ENCODE measurements around the gene PRKAR1B.
A peak's percentile ranks its signal among the peaks of the same experiment; 100 is the strongest.

PRKAR1B gene

DNA sequence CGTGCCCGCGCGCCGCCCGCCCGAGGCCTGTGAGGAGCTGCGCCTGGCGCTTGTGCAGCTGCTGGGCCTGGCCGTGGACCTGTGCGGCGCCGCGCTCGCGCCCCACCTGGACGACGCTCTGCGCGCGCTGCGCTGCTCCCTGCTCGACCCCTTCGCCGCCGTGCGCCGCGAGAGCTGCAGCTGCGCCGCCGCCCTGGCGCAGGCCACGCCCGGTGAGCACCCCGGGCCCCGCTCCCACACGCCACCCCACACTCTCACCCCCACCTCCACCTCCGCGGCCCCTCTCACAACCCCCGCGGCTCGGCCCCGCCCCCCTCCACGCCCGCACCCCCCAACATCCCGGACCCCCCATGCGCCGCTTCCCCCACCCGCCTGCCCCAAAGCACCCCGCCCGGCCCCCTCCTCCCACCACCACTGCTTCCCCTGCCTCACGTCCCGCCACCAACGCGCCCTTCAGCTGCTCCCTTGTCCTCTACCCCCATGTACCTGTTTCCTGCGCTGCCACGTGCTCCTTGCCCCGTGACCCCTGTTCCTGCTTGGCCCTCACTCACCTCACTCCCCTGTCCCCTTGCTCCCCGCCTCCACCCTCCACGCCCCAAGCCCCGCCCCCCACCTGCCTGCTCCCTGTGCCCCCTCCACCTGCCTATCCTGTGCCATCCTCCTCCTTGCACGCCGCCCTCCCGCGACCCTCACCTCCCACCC, at the start of gene PRKAR1B:
TSS of gene PRKAR1B (minus strand) at position 178 of the 702 bp plus-strand sequence. CDS start 15,776 bp downstream, outside the sequence.
- DNase-seq, result no peak

DNA sequence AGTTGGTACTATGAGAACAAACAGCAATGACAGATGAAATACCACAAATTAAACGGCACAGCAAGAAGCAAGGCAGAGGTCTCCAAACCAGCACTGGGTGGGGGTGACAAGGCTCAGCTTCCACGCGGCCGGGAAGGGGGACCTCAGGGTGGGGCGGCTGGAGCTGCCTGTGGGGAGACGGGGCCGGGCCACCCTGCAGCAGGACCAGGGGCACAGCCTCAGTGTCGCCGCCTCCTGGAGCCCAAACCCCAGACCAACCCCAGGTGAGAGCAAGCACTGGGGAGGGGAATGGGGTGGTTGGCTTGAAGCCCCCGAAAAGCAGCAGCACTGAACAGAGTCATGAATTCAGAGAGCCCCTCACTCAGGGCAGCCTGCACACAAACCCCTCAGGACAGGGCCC, 49.3 kb upstream of the PRKAR1B start:
- no peak for DNase-seq

DNA sequence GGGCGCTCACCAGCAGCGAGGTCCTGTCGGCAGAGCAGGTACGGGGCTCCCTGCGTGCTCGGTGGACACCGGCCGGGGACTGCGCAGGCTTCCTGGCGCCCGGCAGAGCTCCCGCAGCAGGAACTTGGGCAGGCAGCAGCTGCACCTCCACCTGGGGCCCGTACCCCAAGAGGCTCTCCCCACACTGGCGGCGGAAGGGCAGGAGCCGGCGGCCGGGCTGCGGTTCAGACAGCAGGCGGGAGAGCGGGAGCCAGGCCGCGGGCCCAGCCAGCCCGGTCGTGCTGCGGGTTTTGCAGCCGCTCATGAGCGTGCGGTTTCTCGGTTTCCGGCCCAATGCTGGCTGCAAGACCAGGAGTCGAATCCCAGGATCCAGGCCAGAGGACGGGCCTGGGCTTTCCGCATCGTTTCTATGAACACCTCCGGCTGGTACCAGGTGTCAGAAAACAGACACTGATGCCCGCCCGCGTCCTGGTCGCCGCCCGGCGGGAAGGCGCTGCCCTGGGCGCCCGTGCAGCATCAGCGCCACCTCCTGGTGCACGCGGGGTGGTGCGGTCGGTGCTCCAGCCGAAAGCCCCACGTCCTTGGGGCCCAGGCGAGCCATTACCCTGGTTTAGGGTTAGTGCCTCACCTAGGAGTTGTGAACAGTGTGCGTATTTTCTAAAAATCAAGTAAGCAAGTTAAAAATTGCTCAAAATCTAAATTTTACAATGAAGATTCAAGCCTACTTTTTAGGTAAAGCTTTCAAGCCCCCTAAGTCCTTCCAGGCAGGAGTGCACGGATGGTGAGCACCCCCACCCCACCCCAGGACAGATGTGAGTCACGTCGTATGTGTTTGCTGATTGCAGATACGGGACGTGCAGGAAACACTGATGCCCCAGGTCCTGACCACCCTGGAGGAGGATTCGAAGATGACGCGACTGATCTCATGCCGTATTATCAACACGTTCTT, 47.4 kb upstream of the PRKAR1B start:
- DNase-seq, result no peak

DNA sequence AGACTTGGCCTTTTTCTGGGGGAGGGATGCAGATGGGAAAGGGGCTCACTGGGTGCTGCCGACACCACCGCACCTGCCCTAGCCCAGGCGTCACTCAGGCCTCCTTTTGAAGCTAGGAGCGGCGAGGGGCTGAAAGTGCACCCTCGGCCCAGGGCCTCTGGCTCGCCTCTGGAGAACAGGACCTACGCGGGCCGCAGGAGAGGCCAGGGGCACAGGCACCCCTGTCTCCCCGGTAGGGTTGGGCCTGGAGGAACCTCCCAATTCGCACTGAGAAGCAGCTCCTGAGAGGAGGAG, 46.5 kb upstream of the PRKAR1B start:
- DNase-seq, result no peak

DNA sequence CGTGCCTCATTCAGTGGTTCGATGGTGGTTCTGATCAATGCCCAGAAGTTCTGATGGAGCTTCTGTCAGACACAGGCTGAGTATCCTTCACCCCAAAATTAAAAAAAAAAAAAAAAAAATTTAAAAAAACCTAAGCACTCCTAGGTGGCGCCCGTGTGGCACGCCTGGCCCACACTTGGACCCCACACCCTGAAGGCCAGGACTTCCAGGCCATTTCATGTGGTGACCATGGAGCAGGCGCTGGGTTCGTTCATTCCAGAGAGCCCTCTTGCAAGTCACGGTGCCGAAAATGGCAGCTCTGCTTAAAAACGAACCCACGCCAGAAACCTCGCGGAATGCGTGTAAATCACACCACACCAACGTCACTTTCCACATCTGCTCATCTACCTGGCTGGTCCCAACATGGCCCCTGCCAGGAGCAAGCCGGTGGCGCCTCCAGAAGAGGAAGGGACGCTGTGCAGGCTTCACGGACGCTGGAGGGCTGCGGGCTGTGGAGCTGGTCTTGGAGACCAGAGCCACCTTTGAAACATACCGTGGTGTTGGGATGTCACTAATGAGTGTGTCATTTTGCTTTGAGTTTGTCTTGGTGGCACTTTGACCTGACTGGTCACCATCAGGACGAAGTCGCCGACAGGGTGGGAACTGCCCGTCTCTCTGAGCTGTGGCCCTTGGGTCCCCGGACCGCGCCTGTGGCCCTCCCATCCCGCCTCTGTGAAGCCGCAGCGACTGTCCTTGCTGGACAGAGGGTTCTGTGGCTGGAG, 46.0 kb upstream of the PRKAR1B start:
- no peak for DNase-seq

DNA sequence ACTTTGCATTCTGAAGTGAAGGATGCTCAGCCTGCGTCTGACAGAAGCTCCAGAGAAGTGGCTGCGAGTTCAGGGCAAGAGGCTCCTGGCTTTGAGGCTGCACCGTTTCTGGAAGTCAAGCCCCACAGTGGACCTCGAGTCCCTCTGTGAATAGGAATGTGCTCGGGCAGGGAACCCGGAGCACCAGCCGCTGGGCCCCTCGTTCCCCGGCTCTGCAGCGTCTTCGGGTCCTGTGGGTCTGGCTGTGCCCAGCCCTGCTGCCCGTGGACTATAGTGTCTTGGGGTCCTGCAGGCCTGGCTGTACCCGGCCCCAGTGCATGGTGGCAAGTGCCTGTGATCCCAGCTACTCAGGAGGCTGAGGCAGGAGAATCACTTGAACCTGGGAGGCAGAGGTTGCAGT, 45.3 kb upstream of the PRKAR1B start:
- no peak for DNase-seq

DNA sequence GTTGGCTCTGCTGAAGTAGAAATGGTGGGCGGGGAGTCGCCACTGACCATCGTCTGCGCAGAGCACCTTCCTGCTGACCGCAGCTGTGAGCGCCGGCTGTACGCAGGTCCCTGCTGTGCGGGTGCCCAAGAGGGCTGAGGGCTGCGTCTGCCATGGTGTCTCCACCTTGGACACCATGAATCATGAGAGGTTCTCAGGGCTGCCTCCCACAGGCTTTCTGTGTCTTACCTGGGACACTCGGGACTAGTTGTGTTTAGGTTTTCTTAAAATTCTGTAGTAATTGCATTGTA, 44.9 kb upstream of the PRKAR1B start:
- no peak for DNase-seq

DNA sequence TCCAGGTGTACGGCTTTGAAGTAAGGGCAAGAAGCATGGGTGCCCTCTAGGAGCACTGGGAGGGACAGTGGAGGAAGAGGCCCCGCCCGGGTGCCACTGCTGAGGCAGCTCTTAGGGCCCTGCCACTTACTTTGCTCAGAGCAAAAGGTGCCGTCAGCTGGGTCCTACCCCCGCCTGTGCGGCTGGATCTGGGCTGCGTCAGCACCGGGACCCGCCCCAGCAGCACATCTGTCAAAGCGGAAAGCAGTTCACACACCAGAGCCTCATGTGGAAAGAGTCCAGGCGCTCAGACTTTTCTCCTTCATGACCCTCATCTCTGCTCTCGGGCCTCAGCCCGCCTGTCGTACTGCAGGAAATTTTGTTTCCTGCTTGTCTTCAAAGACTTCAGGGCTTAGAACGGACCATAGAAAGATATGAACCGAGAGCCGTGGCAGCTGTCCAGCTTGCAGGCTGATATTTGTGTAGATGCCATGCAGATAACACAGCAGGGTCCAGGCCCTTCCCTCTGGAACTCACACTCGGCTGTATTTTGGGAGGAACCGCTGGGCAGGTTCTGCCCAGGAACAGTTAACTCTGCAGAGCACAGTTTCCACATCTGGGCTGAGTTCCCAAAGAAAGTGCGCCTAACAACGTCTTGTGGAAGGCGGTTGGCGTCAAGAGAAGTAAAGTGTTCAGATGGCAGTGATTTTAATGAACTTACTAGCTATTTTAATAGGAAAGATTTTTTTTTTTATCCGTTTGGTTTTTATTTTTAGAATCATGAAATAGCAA, 44.3 kb upstream of the PRKAR1B start:
- no peak for DNase-seq

DNA sequence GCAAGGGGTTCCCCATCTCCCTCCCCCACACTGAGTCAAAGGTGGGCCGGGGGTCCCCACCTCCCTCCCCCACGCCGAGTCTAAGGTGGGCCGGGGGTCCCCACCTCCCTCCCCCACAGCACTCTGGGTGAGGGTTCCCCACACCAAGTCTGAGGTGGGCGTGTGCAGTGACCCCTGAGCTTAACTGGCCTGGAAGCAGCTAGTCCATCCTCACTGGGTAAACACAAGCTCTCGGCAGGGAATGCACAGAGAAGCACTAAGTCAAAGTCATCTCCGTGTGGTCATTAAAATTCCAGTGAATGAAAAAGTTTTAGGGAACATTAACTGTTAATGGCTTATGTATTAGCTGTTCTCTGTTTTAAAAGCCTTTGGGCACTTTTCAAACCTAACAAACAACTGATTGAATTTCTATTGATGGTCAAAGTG, 43.7 kb upstream of the PRKAR1B start:
- DNase-seq, result no peak

DNA sequence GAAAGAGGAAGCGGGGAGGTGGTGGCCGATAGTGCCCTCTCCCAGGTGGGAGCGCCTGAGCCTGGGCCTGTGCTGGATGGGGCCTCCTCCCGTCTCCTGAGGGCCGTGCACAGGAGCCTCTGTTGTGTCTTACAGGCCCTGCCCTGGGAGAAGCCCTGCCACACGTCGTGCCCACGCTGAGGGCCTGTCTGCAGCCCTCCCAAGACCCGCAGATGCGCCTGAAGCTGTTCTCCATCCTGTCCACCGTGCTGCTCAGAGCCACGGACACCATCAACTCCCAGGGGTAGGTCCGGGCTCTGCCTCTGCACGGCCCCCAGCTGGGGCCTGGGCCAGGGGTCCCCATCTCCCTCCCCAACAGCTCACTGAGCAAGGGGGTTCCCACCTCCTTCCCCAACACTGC, 43.3 kb upstream of the PRKAR1B start:
- DNase-seq, result no peak

DNA sequence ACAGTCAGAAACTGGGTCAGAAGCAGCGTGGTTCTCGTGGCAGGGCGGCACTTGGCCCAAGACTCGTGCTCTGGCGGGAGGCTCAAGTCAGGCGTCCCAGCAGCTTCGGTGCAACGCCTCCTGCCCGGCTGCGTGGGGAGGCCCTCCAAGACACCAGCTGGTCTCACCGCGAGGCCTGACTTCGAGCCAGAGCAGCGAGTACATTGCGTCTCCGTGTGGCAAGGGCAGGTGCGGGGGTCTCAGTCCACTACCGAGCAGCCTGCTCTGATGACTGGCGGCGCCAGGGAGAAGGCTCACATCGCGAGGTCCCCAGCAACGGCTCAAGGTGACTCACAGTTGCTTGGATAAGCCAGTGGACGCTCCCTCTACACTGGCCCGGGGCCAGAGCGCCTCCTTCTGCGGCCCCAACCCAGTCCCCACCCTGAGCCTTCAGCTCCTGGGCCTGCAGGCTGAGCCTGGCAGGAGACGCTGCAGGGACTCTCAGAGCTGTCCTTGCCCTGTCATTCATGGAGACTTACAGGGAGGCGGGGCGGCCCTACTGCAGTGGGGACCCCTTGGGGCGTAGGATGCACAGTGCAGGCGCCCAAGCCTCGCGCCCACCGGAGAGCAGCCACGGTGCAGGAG, 41.9 kb upstream of the PRKAR1B start:
- DNase-seq, result no peak

DNA sequence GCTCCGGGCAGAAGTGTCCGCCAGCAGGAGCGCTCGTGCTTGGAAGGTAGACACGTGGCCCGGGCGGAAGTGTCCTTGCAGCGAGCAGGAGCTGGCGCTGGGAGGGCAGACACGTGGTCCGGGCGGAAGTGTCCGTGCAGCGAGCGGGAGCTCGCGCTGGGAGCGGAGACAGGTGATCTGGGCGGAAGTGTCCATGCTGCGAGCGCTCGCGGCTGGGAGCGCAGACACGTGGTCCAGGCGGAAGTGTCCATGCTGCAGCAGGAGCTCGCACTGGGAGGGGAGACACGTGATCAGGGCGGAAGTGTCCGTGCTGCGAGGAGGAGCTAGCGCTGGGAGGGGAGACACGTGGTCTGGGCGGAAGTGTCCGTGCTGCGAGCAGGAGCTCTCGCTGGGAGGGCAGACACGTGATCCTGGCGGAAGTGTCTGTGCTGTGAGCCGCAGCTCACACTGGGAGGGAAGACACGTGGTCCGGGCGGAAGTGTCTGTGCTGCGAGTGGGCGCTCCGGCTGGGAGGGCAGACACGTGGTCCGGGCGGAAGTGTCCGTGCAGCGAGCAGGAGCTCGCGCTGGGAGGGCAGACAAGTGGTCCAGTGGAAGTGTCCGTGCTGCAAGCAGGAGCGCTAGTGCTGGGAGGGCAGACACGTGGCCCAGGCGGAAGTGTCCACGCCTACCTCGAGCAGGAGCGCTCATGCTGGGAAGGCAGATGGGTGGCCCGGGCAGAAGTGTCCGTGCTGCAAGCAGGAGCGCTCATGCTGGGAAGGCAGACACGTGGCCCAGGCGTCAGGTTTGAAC, 41.1 kb upstream of the PRKAR1B start:
- DNase-seq, result peak; percentile 78 to 81

DNA sequence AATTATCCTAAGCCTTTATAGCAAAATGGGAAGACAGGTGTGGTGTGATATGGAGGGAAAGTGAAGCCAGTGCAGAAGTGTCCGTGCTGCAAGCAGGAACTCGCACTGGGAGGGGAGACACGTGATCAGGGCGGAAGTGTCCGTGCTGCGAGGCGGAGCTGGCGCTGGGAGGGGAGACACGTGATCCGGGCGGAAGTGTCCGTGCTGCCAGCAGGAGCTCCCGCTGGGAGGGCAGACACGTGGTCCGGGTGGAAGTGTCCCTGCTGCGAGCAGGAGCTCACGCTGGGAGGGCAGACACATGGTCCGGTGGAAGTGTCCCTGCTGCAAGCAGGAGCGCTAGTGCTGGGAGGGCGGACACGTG, 40.5 kb upstream of the PRKAR1B start:
- peak; percentile 58 to 70 for DNase-seq

DNA sequence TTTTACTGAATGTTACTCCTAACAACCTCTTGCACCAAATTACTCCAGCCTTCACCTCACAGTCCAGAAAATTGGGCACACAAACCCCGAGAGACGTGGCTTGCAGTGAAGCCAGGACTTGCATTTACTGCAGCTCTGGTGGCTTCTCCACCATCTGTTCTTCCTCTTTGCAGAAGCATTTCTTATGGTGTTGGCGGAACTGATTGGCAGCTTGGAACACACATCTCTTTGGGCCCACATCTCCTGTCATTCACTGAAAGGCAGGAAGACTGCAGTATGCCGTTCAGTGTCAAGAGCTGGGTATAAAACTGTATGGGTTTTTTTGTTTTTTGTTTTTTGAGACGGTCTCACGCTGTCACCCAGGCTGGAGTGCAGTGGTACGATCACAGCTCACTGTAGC, 38.3 kb upstream of the PRKAR1B start:
- DNase-seq, result no peak

DNA sequence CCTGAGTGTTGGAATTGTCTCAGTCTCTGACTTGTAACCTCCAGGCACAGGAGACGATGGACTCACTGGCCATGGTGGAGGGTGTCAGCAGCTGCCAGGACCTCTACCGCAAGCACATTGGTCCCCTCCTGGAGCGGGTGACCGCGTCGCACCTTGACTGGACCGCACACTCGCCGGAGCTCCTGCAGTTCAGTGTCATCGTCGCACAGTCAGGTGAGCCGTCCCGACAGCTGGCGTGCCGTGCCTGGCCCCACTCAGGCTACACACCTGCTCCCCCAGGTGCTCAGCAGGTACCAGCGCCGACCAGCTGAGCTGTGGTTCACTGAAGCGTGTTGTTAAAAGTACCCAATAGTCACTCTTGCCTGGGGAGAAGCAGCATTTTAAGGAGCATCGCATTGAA, 36.7 kb upstream of the PRKAR1B start:
- DNase-seq, result peak; percentile 61 to 85

DNA sequence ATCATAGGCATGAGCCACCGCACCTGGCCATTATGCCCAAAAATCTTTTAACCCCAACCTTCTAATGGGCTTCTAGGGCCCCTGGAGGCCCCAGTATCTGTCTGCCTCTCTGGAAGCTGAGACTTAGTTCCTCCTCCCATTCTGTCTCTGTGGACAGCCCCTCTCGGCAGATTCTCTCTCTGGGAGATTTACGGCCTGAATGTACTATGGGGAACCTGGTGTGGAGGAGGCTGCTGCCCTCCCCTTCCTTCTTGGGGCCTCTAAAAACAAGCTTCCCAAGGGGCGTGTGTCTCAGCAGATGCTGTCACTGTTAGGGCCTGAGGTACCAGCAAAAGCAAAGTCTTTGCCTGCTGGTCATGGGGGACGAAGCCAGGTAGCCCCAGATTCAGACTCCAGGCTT, 35.8 kb upstream of the PRKAR1B start:
- peak; percentile 52 to 54 for DNase-seq

DNA sequence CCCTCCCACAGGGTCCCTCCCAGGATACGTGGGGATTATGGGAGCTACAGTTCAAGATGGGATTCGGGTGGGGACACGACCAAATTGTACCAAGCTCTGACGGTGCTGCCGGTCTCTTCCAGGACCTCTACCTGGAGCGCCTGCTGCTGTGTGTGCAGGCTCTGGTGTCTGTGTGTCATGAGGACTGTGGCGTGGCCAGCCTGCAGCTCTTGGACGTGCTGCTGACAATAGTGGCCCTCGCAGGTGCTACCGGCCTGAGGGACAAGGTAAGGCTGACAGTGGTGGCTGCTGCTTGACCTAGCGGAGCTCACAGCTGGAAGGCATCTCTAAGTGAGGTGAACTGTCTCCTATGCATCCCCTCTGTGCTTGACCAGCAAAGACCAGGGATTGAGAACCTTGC, 34.5 kb upstream of the PRKAR1B start:
- DNase-seq, result no peak

DNA sequence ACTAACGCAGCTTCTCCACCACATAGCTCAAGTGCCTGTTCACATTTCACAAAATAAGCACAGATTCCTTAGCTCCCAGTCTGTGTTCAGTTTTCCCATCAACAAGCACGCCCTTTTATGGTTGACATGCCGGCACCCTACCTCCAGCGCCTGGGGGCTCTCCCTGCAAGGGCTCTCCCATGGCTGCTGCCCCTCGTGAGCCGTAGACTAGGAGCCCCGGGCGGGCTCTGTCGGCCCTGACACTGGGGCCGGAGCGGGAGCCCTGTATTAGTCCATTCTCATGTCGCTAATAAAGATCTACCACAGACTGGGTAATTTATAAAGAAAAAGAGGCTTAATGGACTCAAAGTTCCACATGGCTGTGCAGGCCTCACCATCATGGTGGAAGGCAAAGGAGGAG, 34.0 kb upstream of the PRKAR1B start:
- no peak for DNase-seq

DNA sequence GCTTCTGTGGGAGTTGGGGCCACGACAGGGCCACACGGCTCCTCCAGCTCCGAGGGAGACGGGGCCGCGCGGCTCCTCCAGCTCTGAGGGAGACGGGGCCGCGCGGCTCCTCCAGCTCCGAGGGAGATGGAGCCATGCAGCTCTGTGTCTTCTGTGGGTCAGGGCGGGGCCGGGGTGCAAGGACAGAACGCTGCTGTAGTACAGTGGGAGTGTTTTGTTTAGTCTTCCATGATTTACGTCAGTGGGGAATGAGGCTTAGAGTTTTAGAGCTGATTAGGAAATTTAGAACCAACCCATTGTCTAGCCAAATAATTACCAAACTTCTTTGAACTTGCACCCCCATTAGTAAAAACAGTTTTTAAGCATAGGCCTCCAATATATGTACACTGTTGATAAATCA, 32.9 kb upstream of the PRKAR1B start:
- DNase-seq, result no peak

DNA sequence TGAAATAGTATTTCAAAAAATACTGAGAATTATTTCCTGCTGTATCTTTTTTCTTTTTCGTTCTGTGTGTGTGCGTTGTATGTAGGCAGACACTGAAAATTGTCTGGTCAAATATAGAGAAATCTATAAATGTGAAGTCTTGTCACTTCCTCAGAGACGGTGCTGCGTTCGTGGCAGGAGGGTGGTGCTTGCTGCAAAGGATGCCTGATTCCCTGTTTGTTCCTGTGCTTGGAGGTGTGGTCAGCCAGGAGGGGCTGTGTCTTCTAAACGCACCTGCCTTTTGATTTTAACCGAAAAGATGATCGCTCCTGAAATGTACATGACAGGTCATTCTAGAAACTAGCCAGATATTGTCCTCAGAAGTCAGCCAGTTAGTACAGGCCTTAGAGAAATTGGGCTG, 32.5 kb upstream of the PRKAR1B start:
- no peak for DNase-seq

DNA sequence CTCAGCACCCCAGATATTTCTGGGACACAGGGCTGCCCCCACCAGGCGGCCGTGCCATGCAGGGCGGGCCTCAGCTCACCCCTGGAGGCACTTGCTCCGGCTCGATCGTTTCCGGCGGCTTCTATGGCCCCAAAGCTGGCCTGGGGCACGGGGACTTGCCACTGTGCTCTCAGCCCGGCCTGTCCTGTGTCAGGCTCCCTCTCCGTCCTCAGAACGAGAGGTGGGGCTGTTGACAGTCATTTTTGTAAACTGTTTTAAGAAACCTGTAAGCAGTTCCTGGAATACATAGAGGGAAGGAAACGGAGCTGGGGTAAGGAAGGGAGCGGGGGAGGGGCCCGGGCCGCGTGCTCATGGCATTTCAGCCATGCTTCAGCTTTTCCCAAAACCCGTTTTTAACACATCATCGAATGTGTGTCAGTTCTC, 30.7 kb upstream of the PRKAR1B start:
- no peak for DNase-seq

Data from NCI-H187 (cell line).